ENCODE results near the gene AP5Z1. TPM values are rescaled to one million over a fixed set of nuclear protein-coding genes. Genes with fewer than 3 reads are reported as not detected.

Gene AP5Z1
- total RNA-seq, 2 donors from 2014 or later, result 31.0 to 34.7 TPM

DNA sequence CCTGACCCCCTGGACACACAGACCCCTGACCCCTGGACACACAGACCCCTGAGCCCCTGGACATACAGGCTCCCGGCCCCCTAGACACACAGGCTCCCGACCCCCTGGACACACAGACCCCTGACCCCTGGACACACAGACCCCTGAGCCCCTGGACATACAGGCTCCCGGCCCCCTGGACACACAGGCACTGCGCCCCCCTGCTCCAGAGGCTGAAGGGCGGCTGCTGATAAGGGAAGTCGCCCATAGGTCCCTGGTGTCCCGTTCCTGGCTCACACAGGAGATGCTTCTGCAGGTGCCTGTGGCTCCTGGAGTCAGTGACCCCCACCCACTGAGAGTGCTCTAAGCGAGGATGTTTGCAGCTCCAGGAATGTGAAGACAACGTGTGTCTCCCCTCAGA is 3.7 kb upstream of the AP5Z1 start:
- Histone ChIP-seq H3K4me3 (ENCODE audit: low read length) (no peak overlapping the region), H3K4me1 (ENCODE audit: control insufficient read depth, insufficient read depth, low read length) (no peaks in the 10 kb centered on the region), H3K9ac (ENCODE audit: extremely low read depth, low read length, poor library complexity, severe bottlenecking) (no peak overlapping the region), H3K27me3 (ENCODE audit: control insufficient read depth, insufficient read depth, low read length, poor library complexity, severe bottlenecking) (no peaks in the 10 kb centered on the region), H3K27ac (ENCODE audit: low read depth, low read length) (no peak overlapping the region), H3K36me3 (ENCODE audit: control insufficient read depth, insufficient read depth, low read length) (peaks cover 9% of the 10 kb centered on the region), H3K9me3 (ENCODE audit: control insufficient read depth, low read length) (no peaks in the 10 kb centered on the region)
- H3K27me3 Mint-ChIP-seq (ENCODE audit: insufficient read depth), result no peaks in the 10 kb centered on the region
- H3K27ac Mint-ChIP-seq, result no peak overlapping the region
- peaks cover 16% of the 10 kb centered on the region for H3K4me1 Mint-ChIP-seq
- no peaks in the 10 kb centered on the region for H3K9me3 Mint-ChIP-seq
- TF ChIP-seq, protein P1, sequence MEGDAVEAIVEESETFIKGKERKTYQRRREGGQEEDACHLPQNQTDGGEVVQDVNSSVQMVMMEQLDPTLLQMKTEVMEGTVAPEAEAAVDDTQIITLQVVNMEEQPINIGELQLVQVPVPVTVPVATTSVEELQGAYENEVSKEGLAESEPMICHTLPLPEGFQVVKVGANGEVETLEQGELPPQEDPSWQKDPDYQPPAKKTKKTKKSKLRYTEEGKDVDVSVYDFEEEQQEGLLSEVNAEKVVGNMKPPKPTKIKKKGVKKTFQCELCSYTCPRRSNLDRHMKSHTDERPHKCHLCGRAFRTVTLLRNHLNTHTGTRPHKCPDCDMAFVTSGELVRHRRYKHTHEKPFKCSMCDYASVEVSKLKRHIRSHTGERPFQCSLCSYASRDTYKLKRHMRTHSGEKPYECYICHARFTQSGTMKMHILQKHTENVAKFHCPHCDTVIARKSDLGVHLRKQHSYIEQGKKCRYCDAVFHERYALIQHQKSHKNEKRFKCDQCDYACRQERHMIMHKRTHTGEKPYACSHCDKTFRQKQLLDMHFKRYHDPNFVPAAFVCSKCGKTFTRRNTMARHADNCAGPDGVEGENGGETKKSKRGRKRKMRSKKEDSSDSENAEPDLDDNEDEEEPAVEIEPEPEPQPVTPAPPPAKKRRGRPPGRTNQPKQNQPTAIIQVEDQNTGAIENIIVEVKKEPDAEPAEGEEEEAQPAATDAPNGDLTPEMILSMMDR (conservative IDR thresholded peaks at IDR 0.05), result no peak
- DNase-seq, result no peak
- WGBS, 2 experiments (ENCODE audit: insufficient coverage in 1 of 2, insufficient read length in 1 of 2), result 92 to 93% methylated on average over 6 to 9 of the region's 9 CpGs
- no peak overlapping the region for H3K4me3 Mint-ChIP-seq
- peaks cover 13% of the 10 kb centered on the region for H3K36me3 Mint-ChIP-seq (ENCODE audit: low read depth)

DNA sequence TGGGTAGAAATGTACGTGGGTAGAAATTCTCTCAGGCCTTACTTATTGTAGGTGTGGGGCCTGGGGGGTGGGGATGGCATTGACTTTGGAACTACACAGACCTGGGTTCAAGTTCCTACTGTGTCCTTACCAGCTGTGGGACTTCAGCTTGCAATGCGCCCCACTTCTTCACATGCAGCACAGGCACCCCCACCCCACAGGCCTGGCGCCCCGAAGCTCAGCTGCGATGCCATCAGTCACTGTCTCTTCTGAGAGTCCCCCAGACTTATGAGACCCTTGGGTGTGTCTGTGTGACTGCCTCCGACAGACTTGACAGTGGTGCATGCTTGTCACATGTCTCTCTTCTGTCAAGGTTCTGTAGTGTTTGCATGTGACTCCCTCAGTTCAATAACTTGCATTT is 3.1 kb upstream of the AP5Z1 start:
- TF ChIP-seq, protein P1 (conservative IDR thresholded peaks at IDR 0.05), result no peak
- Mint-ChIP-seq H3K4me1 (peaks cover 16% of the 10 kb centered on the region), H3K9me3 (no peaks in the 10 kb centered on the region), H3K27ac (no peak overlapping the region), H3K36me3 (ENCODE audit: low read depth) (peaks cover 16% of the 10 kb centered on the region), H3K27me3 (ENCODE audit: insufficient read depth) (no peaks in the 10 kb centered on the region), H3K4me3 (no peak overlapping the region)
- Histone ChIP-seq H3K4me1 (ENCODE audit: control insufficient read depth, insufficient read depth, low read length) (no peaks in the 10 kb centered on the region), H3K27ac (ENCODE audit: low read depth, low read length) (no peak overlapping the region), H3K27me3 (ENCODE audit: control insufficient read depth, insufficient read depth, low read length, poor library complexity, severe bottlenecking) (no peaks in the 10 kb centered on the region), H3K9me3 (ENCODE audit: control insufficient read depth, low read length) (no peaks in the 10 kb centered on the region), H3K4me3 (ENCODE audit: low read length) (no peak overlapping the region), H3K9ac (ENCODE audit: extremely low read depth, low read length, poor library complexity, severe bottlenecking) (no peak overlapping the region), H3K36me3 (ENCODE audit: control insufficient read depth, insufficient read depth, low read length) (peaks cover 5% of the 10 kb centered on the region)
- DNase-seq, result no peak
- WGBS, 2 experiments (ENCODE audit: insufficient coverage in 1 of 2, insufficient read length in 1 of 2), result 92 to 96% methylated on average over 6 of the region's 6 CpGs

DNA sequence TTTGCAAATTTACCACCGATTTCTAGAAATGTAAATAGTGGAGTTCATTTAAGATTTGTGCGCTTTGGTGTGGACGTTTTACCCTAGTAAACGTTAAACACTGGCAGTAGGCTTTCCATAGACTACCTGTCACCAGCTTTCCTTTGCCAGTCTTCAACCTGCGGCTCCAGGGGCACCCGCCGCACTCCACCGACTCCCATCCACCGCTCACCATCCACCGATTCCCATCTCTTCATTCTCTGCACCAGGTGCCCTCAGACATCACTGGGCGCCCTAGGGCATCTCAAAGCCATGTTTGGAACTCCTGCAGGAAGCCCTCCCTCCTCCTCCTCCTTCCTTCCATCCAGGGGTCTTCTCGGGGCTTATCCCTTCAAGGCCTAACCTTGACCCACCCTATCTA is 1.4 kb upstream of the AP5Z1 start:
- Mint-ChIP-seq H3K36me3 (ENCODE audit: low read depth) (peaks cover 24% of the 10 kb centered on the region), H3K9me3 (no peaks in the 10 kb centered on the region), H3K27me3 (ENCODE audit: insufficient read depth) (no peaks in the 10 kb centered on the region), H3K4me1 (peaks cover 16% of the 10 kb centered on the region), H3K27ac (peak overlapping the region; percentile 48), H3K4me3 (peak overlapping the region; percentile 98)
- TF ChIP-seq, protein P1 (conservative IDR thresholded peaks at IDR 0.05), result no peak
- Histone ChIP-seq H3K4me1 (ENCODE audit: control insufficient read depth, insufficient read depth, low read length) (no peaks in the 10 kb centered on the region), H3K36me3 (ENCODE audit: control insufficient read depth, insufficient read depth, low read length) (peaks cover 6% of the 10 kb centered on the region), H3K9ac (ENCODE audit: extremely low read depth, low read length, poor library complexity, severe bottlenecking) (no peak overlapping the region), H3K27me3 (ENCODE audit: control insufficient read depth, insufficient read depth, low read length, poor library complexity, severe bottlenecking) (no peaks in the 10 kb centered on the region), H3K27ac (ENCODE audit: low read depth, low read length) (no peak overlapping the region), H3K9me3 (ENCODE audit: control insufficient read depth, low read length) (no peaks in the 10 kb centered on the region), H3K4me3 (ENCODE audit: low read length) (peak overlapping the region; percentile 97)
- no peak for DNase-seq
- 93 to 95% methylated on average over 9 to 12 of the region's 12 CpGs for WGBS, 2 experiments (ENCODE audit: insufficient coverage in 1 of 2, insufficient read length in 1 of 2)
